Measurements from ENCODE around the gene MALAT1. TPM values are rescaled to one million over a fixed set of nuclear protein-coding genes. Genes with fewer than 3 reads are reported as not detected.

Gene MALAT1
- total and polyA plus RNA-seq, 10 of the 15 experiments (the other 5 are each of a cell fraction or from before 2014, with no cell fraction given): 448 to 8,160 (median 2,019) TPM

DNA sequence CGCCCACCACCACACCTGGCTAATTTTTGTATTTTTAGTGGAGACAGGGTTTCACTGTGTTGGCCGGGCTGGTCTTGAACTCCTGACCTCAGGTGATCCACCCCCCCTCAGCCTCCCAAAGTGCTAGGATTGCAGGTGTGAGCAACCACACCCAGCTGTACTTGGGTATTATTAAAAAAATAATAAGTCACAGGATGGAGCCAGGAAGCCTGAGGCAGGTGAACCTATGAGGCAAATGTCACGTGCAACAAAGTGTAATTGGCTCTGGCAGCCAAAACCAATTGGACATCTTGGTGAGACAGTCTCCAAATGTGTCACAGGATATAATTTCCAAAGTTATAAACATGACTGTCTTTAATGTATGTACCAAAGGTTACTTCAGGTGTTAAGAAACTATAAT, 24.0 kb upstream of the MALAT1 start:
- Histone ChIP-seq H3K4me3 (no peak overlapping the region), H4K20me1 (ENCODE audit: control insufficient read depth, insufficient read depth) (no peaks in the 10 kb centered on the region), H3K9ac (ENCODE audit: control insufficient read depth, insufficient read depth, low read length) (no peak overlapping the region), H3K79me2 (ENCODE audit: control insufficient read depth, insufficient read depth, low read length) (peaks cover 44% of the 10 kb centered on the region), H2AFZ (ENCODE audit: control insufficient read depth, low read depth, low read length) (no peak overlapping the region), H3K4me1 (ENCODE audit: control insufficient read depth, insufficient read depth, low read length) (peaks cover 37% of the 10 kb centered on the region), H3K27ac (ENCODE audit: control insufficient read depth, insufficient read depth) (no peak overlapping the region), H3K27me3 (replicated peaks in 1 of 2; ENCODE audit: control insufficient read depth in 2 of 2, insufficient read depth in 2 of 2, low read length in 1 of 2) (no peaks in the 10 kb centered on the region), H3K4me2 (ENCODE audit: control insufficient read depth, insufficient read depth) (no peak overlapping the region), H3K36me3 (ENCODE audit: control insufficient read depth in 2 of 2, insufficient read depth in 2 of 2, low read length in 1 of 2) (no peaks in the 10 kb centered on the region), H3K9me3 (replicated peaks; ENCODE audit: control insufficient read depth, insufficient read depth, low read length) (no peaks in the 10 kb centered on the region)
- DNase-seq (ENCODE audit: low read depth, low spot score) (no peak), FAIRE-seq (no peak), ATAC-seq (no peak)
- SMC1A ChIA-PET (ENCODE audit: uncharacterized antibody, unreplicated experiment): interaction anchor here (1.2 to 13.3 kb wide), 3 partner anchors 13 to 58 kb away, joined by 3 to 481 read pairs (median 27); partner anchors contain the start of gene MALAT1
- in situ Hi-C loops (cut with MboI) (no loop called here), intact Hi-C loops (cut with micrococcal nuclease; ENCODE audit: unreplicated experiment) (no loop called here)
- WGBS (ENCODE audit: insufficient coverage, insufficient replicate concordance, low lambda C conversion rate, missing lambda C conversion rate): 97% methylated on average over 3 of the region's 3 CpGs
- BruUV-seq (replicated peaks): no TSS peak
- RAD21 ChIA-PET (ENCODE audit: unreplicated experiment): interaction anchor here (6.1 to 6.4 kb wide), 2 partner anchors 22 to 33 kb away, joined by 103 to 208 read pairs; partner anchors contain the start of gene MALAT1
- CTCF ChIA-PET: interaction anchor here (2.5 to 14.2 kb wide), 2 partner anchors 24 to 58 kb away, joined by 16 to 728 read pairs; partner anchors contain the start of gene MALAT1
- POLR2A ChIA-PET: interaction anchor here (0.9 to 8.0 kb wide), 7 partner anchors 9 to 86 kb away, joined by 3 to 429 read pairs (median 5); partner anchors contain the start of genes MALAT1 and NEAT1
- TF ChIP-seq TCF3 (IDR thresholded peaks at IDR 0.05; ENCODE audit: borderline replicate concordance, insufficient read depth, low read depth, low read length): no peak
- TF ChIP-seq NRF1 (conservative IDR thresholded peaks at IDR 0.05; ENCODE audit: low read depth, low read length): no peak
- TF ChIP-seq NR2C1 (IDR thresholded peaks at IDR 0.05): no peak
- TF ChIP-seq, protein P1, sequence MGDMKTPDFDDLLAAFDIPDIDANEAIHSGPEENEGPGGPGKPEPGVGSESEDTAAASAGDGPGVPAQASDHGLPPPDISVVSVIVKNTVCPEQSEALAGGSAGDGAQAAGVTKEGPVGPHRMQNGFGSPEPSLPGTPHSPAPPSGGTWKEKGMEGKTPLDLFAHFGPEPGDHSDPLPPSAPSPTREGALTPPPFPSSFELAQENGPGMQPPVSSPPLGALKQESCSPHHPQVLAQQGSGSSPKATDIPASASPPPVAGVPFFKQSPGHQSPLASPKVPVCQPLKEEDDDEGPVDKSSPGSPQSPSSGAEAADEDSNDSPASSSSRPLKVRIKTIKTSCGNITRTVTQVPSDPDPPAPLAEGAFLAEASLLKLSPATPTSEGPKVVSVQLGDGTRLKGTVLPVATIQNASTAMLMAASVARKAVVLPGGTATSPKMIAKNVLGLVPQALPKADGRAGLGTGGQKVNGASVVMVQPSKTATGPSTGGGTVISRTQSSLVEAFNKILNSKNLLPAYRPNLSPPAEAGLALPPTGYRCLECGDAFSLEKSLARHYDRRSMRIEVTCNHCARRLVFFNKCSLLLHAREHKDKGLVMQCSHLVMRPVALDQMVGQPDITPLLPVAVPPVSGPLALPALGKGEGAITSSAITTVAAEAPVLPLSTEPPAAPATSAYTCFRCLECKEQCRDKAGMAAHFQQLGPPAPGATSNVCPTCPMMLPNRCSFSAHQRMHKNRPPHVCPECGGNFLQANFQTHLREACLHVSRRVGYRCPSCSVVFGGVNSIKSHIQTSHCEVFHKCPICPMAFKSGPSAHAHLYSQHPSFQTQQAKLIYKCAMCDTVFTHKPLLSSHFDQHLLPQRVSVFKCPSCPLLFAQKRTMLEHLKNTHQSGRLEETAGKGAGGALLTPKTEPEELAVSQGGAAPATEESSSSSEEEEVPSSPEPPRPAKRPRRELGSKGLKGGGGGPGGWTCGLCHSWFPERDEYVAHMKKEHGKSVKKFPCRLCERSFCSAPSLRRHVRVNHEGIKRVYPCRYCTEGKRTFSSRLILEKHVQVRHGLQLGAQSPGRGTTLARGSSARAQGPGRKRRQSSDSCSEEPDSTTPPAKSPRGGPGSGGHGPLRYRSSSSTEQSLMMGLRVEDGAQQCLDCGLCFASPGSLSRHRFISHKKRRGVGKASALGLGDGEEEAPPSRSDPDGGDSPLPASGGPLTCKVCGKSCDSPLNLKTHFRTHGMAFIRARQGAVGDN (IDR thresholded peaks at IDR 0.05): no peak
- no peak for TF ChIP-seq EED (IDR thresholded peaks at IDR 0.05; ENCODE audit: low read depth)
- TF ChIP-seq BHLHE40 (IDR thresholded peaks at IDR 0.05; ENCODE audit: borderline replicate concordance in 1 of 2, low read depth in 2 of 2, low read length in 1 of 2): no peak
- TF ChIP-seq CHD2 (IDR thresholded peaks at IDR 0.05; ENCODE audit: borderline replicate concordance, low read depth, low read length): no peak
- no peak for TF ChIP-seq HCFC1 (IDR thresholded peaks at IDR 0.05; ENCODE audit: low read length)
- TF ChIP-seq RUNX3 (IDR thresholded peaks at IDR 0.05; ENCODE audit: low read length): no peak
- no peak for TF ChIP-seq RFX5 (IDR thresholded peaks at IDR 0.05; ENCODE audit: low read depth, low read length)

Measured in GM12878 (cell line).